Right lobe of liver (tissue), 4 donors: Measurements from ENCODE around the gene MLEC.

Experiments
- POLR2A ChIP-seq: fragments of 450-650 bp; IDR thresholded peaks from one replicate; pipeline ENCODE4 v1.6.1; 2017; ENCODE audit warnings: antibody characterized with exemption, mild to moderate bottlenecking
- TF ChIP-seq, protein P1 (sequence below), 4 donors: fragments of 200-600 bp in 3 of 4; fragments of 450-650 bp in 1 of 4; IDR thresholded peaks; one replicate each; pipeline versions ENCODE4 v1.5.1 to v1.8.0; 2016 to 2022; ENCODE audit warnings: antibody characterized with exemption in 4 of 4, mild to moderate bottlenecking in 2 of 4
- donor health status: DM: no; HTN: no; CAD: no.
- donor health status: DM: no; HTN: no; CAD: no.
- donor health status: DM: no; HTN: yes; CAD: no.

DNA sequence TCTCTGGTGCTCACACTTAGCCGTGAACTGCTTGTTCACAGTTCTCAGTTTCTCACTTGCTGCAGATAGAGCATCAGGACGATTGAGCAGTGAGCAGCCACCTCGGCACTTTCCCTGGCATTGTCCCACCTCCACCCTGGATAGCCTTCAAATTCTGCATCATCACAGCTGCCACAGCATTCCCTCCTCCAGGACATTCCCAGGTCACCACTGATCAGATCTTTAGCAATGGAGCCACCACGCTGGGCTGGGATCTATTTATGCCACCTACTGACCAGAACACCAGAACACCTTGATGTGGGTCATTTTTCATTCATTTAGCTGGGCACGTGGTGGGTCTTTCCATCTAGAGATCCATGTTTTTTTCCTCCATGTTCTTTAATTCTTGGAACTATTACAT, 62.3 kb downstream of the MLEC start:
- TF ChIP-seq, protein P1, sequence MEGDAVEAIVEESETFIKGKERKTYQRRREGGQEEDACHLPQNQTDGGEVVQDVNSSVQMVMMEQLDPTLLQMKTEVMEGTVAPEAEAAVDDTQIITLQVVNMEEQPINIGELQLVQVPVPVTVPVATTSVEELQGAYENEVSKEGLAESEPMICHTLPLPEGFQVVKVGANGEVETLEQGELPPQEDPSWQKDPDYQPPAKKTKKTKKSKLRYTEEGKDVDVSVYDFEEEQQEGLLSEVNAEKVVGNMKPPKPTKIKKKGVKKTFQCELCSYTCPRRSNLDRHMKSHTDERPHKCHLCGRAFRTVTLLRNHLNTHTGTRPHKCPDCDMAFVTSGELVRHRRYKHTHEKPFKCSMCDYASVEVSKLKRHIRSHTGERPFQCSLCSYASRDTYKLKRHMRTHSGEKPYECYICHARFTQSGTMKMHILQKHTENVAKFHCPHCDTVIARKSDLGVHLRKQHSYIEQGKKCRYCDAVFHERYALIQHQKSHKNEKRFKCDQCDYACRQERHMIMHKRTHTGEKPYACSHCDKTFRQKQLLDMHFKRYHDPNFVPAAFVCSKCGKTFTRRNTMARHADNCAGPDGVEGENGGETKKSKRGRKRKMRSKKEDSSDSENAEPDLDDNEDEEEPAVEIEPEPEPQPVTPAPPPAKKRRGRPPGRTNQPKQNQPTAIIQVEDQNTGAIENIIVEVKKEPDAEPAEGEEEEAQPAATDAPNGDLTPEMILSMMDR (IDR thresholded peaks at IDR 0.05) = no peak
- TF ChIP-seq POLR2A = no peak
